Measurements from ENCODE around the gene KMO. TPM values are rescaled to one million over a fixed set of nuclear protein-coding genes. Genes with fewer than 3 reads are reported as not detected.
A peak's percentile ranks its signal among the peaks of the same experiment; 100 is the strongest.

Gene KMO
- polyA plus RNA-seq: not detected

DNA sequence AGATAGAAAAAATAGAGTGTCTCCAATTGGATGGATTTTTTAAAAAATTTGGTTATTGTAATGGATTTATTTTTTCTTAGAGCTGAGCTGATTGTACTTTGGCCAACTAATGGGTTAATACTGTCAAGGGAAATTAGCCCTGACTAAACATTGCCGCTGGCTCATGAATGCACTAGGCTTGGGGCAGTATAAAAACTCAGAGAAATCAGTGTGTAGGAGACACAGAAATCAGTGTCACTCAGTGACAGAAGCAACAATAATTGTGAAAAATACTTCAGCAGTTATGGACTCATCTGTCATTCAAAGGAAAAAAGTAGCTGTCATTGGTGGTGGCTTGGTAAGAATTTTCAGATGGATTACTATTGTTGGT lies at the start of gene KMO:
TSS of gene KMO (plus strand) at position 217 of the 370 bp plus-strand sequence. CDS start at position 284, 67 bp downstream.
- Mint-ChIP-seq H3K27me3 (ENCODE audit: low read depth in 3 of 3) (peaks cover 0 to 11% (median 3%) of the 10 kb centered on the region in 3 donors), H3K4me3 (peak within 1 kb of the TSS; percentile 96 to 100 (median 97)), H3K27ac (peak within 1 kb of the TSS; percentile 73 to 95 (median 87)), H3K36me3 (no peaks in the 10 kb centered on the region), H3K9me3 (no peaks in the 10 kb centered on the region), H3K4me1 (peaks cover 6 to 14% of the 10 kb centered on the region in 2 donors)
- no peak for DNase-seq

DNA sequence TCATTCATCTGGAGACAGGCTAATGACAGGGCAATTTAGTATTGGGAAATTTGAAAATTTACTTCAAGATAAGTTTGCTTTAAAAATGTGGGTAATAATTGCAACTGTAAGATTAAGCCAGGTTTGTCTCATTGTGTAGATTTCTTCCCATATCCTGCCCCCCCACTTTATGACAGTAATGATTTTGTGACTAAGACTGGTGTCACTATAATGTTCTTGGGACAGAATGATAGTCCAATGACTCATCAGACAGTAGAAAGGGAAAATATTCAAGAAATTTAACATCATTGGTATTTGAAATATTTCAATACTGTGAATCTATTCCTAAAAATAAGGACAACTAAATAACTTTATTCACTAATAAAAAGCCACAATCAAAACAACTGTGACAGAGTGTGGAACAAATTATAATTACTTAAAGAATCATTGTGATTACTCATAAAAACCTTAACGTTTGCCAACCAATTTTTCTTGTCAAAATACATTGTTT lies 49.4 kb upstream of the KMO start:
- H3K4me1 Mint-ChIP-seq: no peaks in the 10 kb centered on the region
- H3K36me3 Mint-ChIP-seq: no peaks in the 10 kb centered on the region
- no peaks in the 10 kb centered on the region for H3K9me3 Mint-ChIP-seq
- H3K27me3 Mint-ChIP-seq (ENCODE audit: low read depth in 3 of 3): peaks cover 0 to 2% (median 0%) of the 10 kb centered on the region in 3 donors
- DNase-seq: no peak
- no peak overlapping the region for H3K27ac Mint-ChIP-seq
- no peak overlapping the region for H3K4me3 Mint-ChIP-seq

GRCh38 chr1:241485145-241485544 lies 47.0 kb upstream of the KMO start:
- H3K27ac Mint-ChIP-seq: no peak overlapping the region
- peaks cover 0 to 2% (median 0%) of the 10 kb centered on the region in 3 donors for H3K27me3 Mint-ChIP-seq (ENCODE audit: low read depth in 3 of 3)
- no peak for DNase-seq
- no peaks in the 10 kb centered on the region for H3K36me3 Mint-ChIP-seq
- H3K4me3 Mint-ChIP-seq: no peak overlapping the region
- H3K9me3 Mint-ChIP-seq: no peaks in the 10 kb centered on the region
- no peaks in the 10 kb centered on the region for H3K4me1 Mint-ChIP-seq

GRCh38 chr1:241485554-241485992 lies 46.6 kb upstream of the KMO start:
- H3K9me3 Mint-ChIP-seq: no peaks in the 10 kb centered on the region

DNA sequence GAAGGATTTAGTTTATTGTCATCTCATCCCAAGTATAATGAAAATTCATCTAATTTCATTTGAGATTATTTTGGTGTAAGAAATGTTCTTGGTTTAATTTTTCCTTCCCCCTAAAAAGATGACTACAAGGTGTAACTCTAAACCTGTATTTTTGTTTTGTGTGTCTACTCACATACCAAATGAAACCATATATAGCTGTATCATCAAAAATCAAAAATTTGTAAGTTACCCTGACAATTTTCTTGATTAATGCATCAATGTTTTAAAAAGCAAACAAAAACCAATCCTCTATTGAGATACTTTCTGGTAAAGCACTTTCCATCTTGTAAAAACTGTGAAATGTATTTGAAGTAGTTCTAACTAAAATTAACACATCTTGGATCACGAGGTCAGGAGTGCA lies 43.4 kb upstream of the KMO start:
- Mint-ChIP-seq H3K27me3 (ENCODE audit: low read depth in 3 of 3) (no peaks in the 10 kb centered on the region), H3K4me1 (no peaks in the 10 kb centered on the region), H3K27ac (no peak overlapping the region), H3K4me3 (no peak overlapping the region), H3K9me3 (no peaks in the 10 kb centered on the region), H3K36me3 (no peaks in the 10 kb centered on the region)
- no peak for DNase-seq

More at GRCh38 chr1:241485554-241485992, 46.6 kb upstream of the KMO start:
- H3K27me3 Mint-ChIP-seq (ENCODE audit: low read depth in 3 of 3): peaks cover 0 to 2% (median 0%) of the 10 kb centered on the region in 3 donors
- H3K27ac Mint-ChIP-seq: no peak overlapping the region
- H3K36me3 Mint-ChIP-seq: no peaks in the 10 kb centered on the region
- no peak for DNase-seq
- H3K4me1 Mint-ChIP-seq: no peaks in the 10 kb centered on the region
- H3K4me3 Mint-ChIP-seq: no peak overlapping the region

DNA sequence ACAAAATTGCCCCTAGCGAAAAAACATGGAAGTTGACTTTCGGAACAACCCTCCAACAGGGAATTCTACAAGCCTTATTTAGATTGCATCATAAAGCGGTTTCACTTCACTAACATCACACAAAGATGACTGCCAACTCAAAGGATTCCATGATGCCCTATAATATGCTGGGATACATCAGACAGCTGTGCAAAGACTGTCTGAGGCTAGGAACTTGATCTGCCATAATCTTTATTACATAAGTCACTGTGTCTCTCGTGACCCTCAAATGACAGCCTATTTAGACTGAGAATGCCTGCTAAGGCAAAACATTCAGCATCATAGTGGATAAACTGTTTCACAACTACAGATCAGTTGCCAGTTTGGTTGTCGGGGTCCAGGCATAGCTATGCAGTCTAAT lies 36.4 kb upstream of the KMO start:
- DNase-seq: no peak
- no peaks in the 10 kb centered on the region for H3K27me3 Mint-ChIP-seq (ENCODE audit: low read depth in 3 of 3)
- peaks cover 27 to 47% (median 38%) of the 10 kb centered on the region in 3 donors for H3K36me3 Mint-ChIP-seq
- no peak overlapping the region for H3K27ac Mint-ChIP-seq
- no peaks in the 10 kb centered on the region for H3K9me3 Mint-ChIP-seq
- H3K4me3 Mint-ChIP-seq: no peak overlapping the region
- H3K4me1 Mint-ChIP-seq: no peaks in the 10 kb centered on the region

GRCh38 chr1:241499910-241500309 lies 32.3 kb upstream of the KMO start:
- no peak for DNase-seq
- H3K27ac Mint-ChIP-seq: no peak overlapping the region
- no peaks in the 10 kb centered on the region for H3K4me1 Mint-ChIP-seq
- no peak overlapping the region for H3K4me3 Mint-ChIP-seq
- no peaks in the 10 kb centered on the region for H3K9me3 Mint-ChIP-seq
- H3K27me3 Mint-ChIP-seq (ENCODE audit: low read depth in 3 of 3): no peaks in the 10 kb centered on the region
- H3K36me3 Mint-ChIP-seq: peaks cover 48 to 62% (median 54%) of the 10 kb centered on the region in 3 donors

GRCh38 chr1:241503444-241503843 lies 28.7 kb upstream of the KMO start:
- H3K36me3 Mint-ChIP-seq: peaks cover 45 to 66% (median 50%) of the 10 kb centered on the region in 3 donors
- no peak overlapping the region for H3K4me3 Mint-ChIP-seq
- no peaks in the 10 kb centered on the region for H3K27me3 Mint-ChIP-seq (ENCODE audit: low read depth in 3 of 3)
- H3K9me3 Mint-ChIP-seq: no peaks in the 10 kb centered on the region
- H3K27ac Mint-ChIP-seq: no peak overlapping the region
- H3K4me1 Mint-ChIP-seq: no peaks in the 10 kb centered on the region
- DNase-seq: no peak

- no peaks in the 10 kb centered on the region for H3K27me3 Mint-ChIP-seq (ENCODE audit: low read depth in 3 of 3)
- DNase-seq: no peak
- peaks cover 29 to 70% (median 47%) of the 10 kb centered on the region in 3 donors for H3K36me3 Mint-ChIP-seq
- no peak overlapping the region for H3K4me3 Mint-ChIP-seq
- no peak overlapping the region for H3K27ac Mint-ChIP-seq
- no peaks in the 10 kb centered on the region for H3K9me3 Mint-ChIP-seq
- no peaks in the 10 kb centered on the region for H3K4me1 Mint-ChIP-seq
Measured at GRCh38 chr1:241507189-241507863, 24.9 kb upstream of the KMO start.

- peaks cover 7 to 24% of the 10 kb centered on the region in 2 donors for H3K4me1 Mint-ChIP-seq
- no peak overlapping the region for H3K27ac Mint-ChIP-seq
- no peaks in the 10 kb centered on the region for H3K9me3 Mint-ChIP-seq
- H3K36me3 Mint-ChIP-seq: peaks cover 7 to 34% (median 19%) of the 10 kb centered on the region in 3 donors
- no peak overlapping the region for H3K4me3 Mint-ChIP-seq
- no peaks in the 10 kb centered on the region for H3K27me3 Mint-ChIP-seq (ENCODE audit: low read depth in 3 of 3)
- DNase-seq: no peak
Measured at GRCh38 chr1:241513378-241513777, 18.8 kb upstream of the KMO start.

- Mint-ChIP-seq H3K4me3 (peak overlapping the region; percentile 81 to 89 (median 88)), H3K4me1 (peaks cover 13 to 30% of the 10 kb centered on the region in 2 donors), H3K9me3 (no peaks in the 10 kb centered on the region), H3K36me3 (peaks cover 0 to 7% (median 4%) of the 10 kb centered on the region in 3 donors), H3K27me3 (ENCODE audit: low read depth in 3 of 3) (peaks cover 2 to 7% (median 4%) of the 10 kb centered on the region in 3 donors), H3K27ac (peak overlapping the region; percentile 64 to 88 (median 80))
- DNase-seq: peak in 1 of 3 donors; percentile 26
Measured at GRCh38 chr1:241518476-241519307, 13.5 kb upstream of the KMO start.

DNA sequence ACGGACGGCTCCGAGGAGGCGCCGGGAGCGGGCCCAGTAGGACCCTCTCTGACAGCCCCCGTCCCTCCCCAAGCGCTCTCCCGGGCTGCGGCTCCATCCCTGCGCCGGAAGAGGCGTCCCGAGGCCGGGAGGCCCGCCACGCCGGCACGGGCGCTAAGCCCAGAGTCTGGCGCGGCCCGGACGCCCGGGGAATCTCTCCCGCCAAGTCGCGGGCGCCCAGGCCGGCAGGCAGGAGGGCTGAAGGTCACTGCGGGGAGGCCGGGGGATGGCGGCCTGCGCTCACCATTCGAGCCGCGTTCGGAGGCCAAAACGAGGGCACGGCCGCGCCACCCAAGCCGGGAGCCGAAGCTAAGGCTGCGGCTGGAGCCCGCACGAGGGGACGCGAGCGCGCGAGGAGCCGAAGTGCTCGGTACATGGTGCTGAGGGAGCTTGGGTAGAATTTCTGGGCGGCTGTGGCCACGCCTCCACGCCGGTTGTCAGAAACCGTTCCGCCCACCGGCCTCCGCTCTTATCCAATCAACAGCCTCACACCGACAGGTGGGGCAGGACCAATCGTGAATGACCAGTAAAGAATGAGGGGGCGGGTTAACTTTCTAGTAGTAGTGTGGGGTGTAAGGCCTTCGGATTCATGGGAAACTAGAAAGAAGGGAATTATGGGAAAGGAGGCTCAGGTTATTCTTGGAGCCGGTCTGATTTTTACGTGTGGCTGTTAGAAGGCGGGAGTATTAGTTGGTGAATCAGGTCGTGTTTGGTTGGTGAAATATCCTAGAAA lies 12.7 kb upstream of the KMO start, which contains the start of gene FH:
TSS of gene FH (minus strand) at position 448 of the 772 bp plus-strand sequence. CDS start at position 415, 33 bp downstream.
- peak within 1 kb of the TSS; percentile 81 to 89 (median 88) for H3K4me3 Mint-ChIP-seq
- peaks cover 4 to 7% (median 5%) of the 10 kb centered on the region in 3 donors for H3K27me3 Mint-ChIP-seq (ENCODE audit: low read depth in 3 of 3)
- peaks cover 0 to 4% (median 4%) of the 10 kb centered on the region in 3 donors for H3K36me3 Mint-ChIP-seq
- peak within 1 kb of the TSS; percentile 64 to 88 (median 80) for H3K27ac Mint-ChIP-seq
- H3K4me1 Mint-ChIP-seq: peaks cover 13 to 26% of the 10 kb centered on the region in 2 donors
- DNase-seq: peak; percentile 90 to 93 (median 92)
- no peaks in the 10 kb centered on the region for H3K9me3 Mint-ChIP-seq

GRCh38 chr1:241520080-241520465 lies 12.1 kb upstream of the KMO start:
- Mint-ChIP-seq H3K27me3 (ENCODE audit: low read depth in 3 of 3) (peaks cover 4 to 8% (median 7%) of the 10 kb centered on the region in 3 donors), H3K36me3 (peaks cover 0 to 4% (median 4%) of the 10 kb centered on the region in 3 donors), H3K4me3 (no peak overlapping the region), H3K4me1 (peaks cover 13 to 21% of the 10 kb centered on the region in 2 donors), H3K9me3 (no peaks in the 10 kb centered on the region), H3K27ac (no peak overlapping the region)
- DNase-seq: no peak
